CD4-positive, alpha-beta T cell (primary cell): Measurements from ENCODE around the gene ADTRP. TPM values are rescaled to one million over a fixed set of nuclear protein-coding genes. Genes with fewer than 3 reads are reported as not detected.

Experiments used
- ATAC-seq: fragments of 200-7000 bp; cut with Tn5 transposase; one replicate; pipeline ENCODE4 v1.10.0; 2022; ENCODE audit warnings: mild to moderate bottlenecking; ENCODE audit not compliant: poor library complexity
- CTCF ChIA-PET: fragments of 350-600 bp; sonication (Branson Sonifier 250); formaldehyde crosslinking; loops from one replicate; lab custom pipeline; 2021; ENCODE audit warnings: antibody characterized with exemption, inconsistent platforms; lab: Charles Lee
- POLR2A ChIA-PET: fragments of 350-600 bp; sonication (Branson Sonifier 250); formaldehyde crosslinking; loops from one replicate; lab custom pipeline; 2021; ENCODE audit warnings: antibody characterized with exemption, inconsistent platforms; lab: Charles Lee
- DNase-seq, 14 experiments: peaks; one replicate each; pipeline ENCODE4 v3.0.0-alpha.2; 2013 to 2020; ENCODE audit warnings: mixed read lengths in 2 of 14
- H3K27ac ChIP-seq, 2 donors: one replicate each; pipeline versions ENCODE4 v1.5.1 to v1.7.0; 2013; ENCODE audit warnings: low read length in 2 of 2, low read depth in 1 of 2, mild to moderate bottlenecking in 1 of 2
- H3K27me3 ChIP-seq, 2 experiments: 1 replicate in 1 of 2; 2 replicates in 1 of 2; pipeline versions ENCODE4 v1.6.1 to v1.7.0; 2013; ENCODE audit warnings: low read length in 2 of 2, control low read depth in 1 of 2, mild to moderate bottlenecking in 1 of 2, moderate library complexity in 1 of 2; ENCODE audit not compliant: insufficient read depth in 2 of 2, control insufficient read depth in 1 of 2
- H3K36me3 ChIP-seq: one replicate; pipeline ENCODE4 v1.6.1; 2013; ENCODE audit warnings: low read length, control low read depth; ENCODE audit not compliant: insufficient read depth
- H3K4me1 ChIP-seq: one replicate; pipeline ENCODE4 v1.6.1; 2013; ENCODE audit warnings: low read length, control low read depth; ENCODE audit not compliant: insufficient read depth
- H3K4me3 ChIP-seq: one replicate; pipeline ENCODE4 v1.5.1; 2013; ENCODE audit warnings: mild to moderate bottlenecking, low read length, moderate library complexity
- H3K9me3 ChIP-seq, 2 experiments: 1 replicate in 1 of 2; 2 replicates in 1 of 2; pipeline versions ENCODE4 v1.6.1 to v1.7.0; 2013; ENCODE audit warnings: low read length in 2 of 2, mild to moderate bottlenecking in 2 of 2, control low read depth in 1 of 2, moderate library complexity in 1 of 2; ENCODE audit not compliant: control insufficient read depth in 1 of 2, insufficient read depth in 1 of 2
- H3K27ac Mint-ChIP-seq: one replicate; pipeline ENCODE4 v1.8.0; 2020; ENCODE audit warnings: mixed read lengths
- H3K27me3 Mint-ChIP-seq: one replicate; pipeline ENCODE4 v1.8.0; 2021; ENCODE audit warnings: mixed read lengths
- H3K36me3 Mint-ChIP-seq: one replicate; pipeline ENCODE4 v1.8.0; 2021; ENCODE audit warnings: low read depth, mixed read lengths
- H3K4me1 Mint-ChIP-seq: one replicate; pipeline ENCODE4 v1.8.0; 2021; ENCODE audit warnings: low read depth, mixed read lengths
- H3K4me3 Mint-ChIP-seq: one replicate; pipeline ENCODE4 v1.8.0; 2020; ENCODE audit warnings: mild to moderate bottlenecking, mixed read lengths
- H3K9me3 Mint-ChIP-seq: one replicate; pipeline ENCODE4 v1.8.0; 2020; ENCODE audit warnings: mixed read lengths
- CTCF ChIP-seq: fragments of 200-600 bp; IDR thresholded peaks from one replicate; pipeline ENCODE4 v1.8.0; 2022; ENCODE audit warnings: antibody characterized with exemption, mild to moderate bottlenecking
- intact Hi-C, 2 experiments: fragments of 100-400 bp; cut with DNase I in 1 of 2; cut with micrococcal nuclease in 1 of 2; formaldehyde crosslinking; loops; one replicate each; pipeline versions ENCODE4 v1.15.1 to v1.9.0; 2023 to 2025; cut with DNase I, micrococcal nuclease
- total RNA-seq, 174 experiments: library from RNA in 2 of 174; stranded (reverse) in 2 of 174; gene quantifications; one replicate each; pipeline ENCODE4 v1.2.3 and lab custom pipeline; 2021 to 2026

Gene ADTRP
- total RNA-seq, 2 experiments from 2014 or later = 14.3 to 15.2 TPM

- no peaks in the 10 kb centered on the region for H3K36me3 ChIP-seq
- H3K27ac ChIP-seq = no peak overlapping the region
- no peak overlapping the region for H3K4me3 Mint-ChIP-seq
- ChIA-PET CTCF (interaction anchor here (1.5 kb wide), 1 partner anchor 16 kb away, joined by 4 read pairs; no protein-coding TSS in a partner anchor), POLR2A (no interaction called here)
- no peaks in the 10 kb centered on the region for H3K4me1 ChIP-seq
- intact Hi-C loops = no loop called here
- no peak overlapping the region for H3K4me3 ChIP-seq
- H3K27me3 ChIP-seq = peaks cover 0 to 12% of the 10 kb centered on the region in 2 experiments
- H3K27me3 Mint-ChIP-seq = peaks cover 6% of the 10 kb centered on the region
- H3K27ac Mint-ChIP-seq = no peak overlapping the region
- TF ChIP-seq CTCF = no peak
- no peaks in the 10 kb centered on the region for H3K36me3 Mint-ChIP-seq
- H3K9me3 ChIP-seq = no peaks in the 10 kb centered on the region
- H3K4me1 Mint-ChIP-seq = no peaks in the 10 kb centered on the region
- DNase-seq (no peak), ATAC-seq (no peak)
- no peaks in the 10 kb centered on the region for H3K9me3 Mint-ChIP-seq
These were observed 105.9 kb downstream of the ADTRP start for GRCh38 chr6:11672669-11673068.

GRCh38 chr6:11672256-11672655 is 106.3 kb downstream of the ADTRP start:
- no peak for DNase-seq
- Mint-ChIP-seq H3K36me3 (no peaks in the 10 kb centered on the region), H3K9me3 (no peaks in the 10 kb centered on the region), H3K4me3 (no peak overlapping the region), H3K27me3 (peaks cover 6% of the 10 kb centered on the region), H3K4me1 (no peaks in the 10 kb centered on the region), H3K27ac (no peak overlapping the region)
- Histone ChIP-seq H3K4me1 (no peaks in the 10 kb centered on the region), H3K27ac (no peak overlapping the region), H3K4me3 (no peak overlapping the region), H3K9me3 (no peaks in the 10 kb centered on the region), H3K36me3 (no peaks in the 10 kb centered on the region), H3K27me3 (peaks cover 0 to 14% of the 10 kb centered on the region in 2 experiments)
- TF ChIP-seq CTCF = no peak
- CTCF ChIA-PET = interaction anchor here (1.5 kb wide), 1 partner anchor 16 kb away, joined by 4 read pairs; no protein-coding TSS in a partner anchor
- intact Hi-C loops = no loop called here
- POLR2A ChIA-PET = no interaction called here
- ATAC-seq = no peak

GRCh38 chr6:11669696-11670095 is 108.9 kb downstream of the ADTRP start:
- no peak for ATAC-seq
- Mint-ChIP-seq H3K4me3 (no peak overlapping the region), H3K27ac (no peak overlapping the region), H3K36me3 (no peaks in the 10 kb centered on the region), H3K27me3 (peaks cover 14% of the 10 kb centered on the region), H3K4me1 (no peaks in the 10 kb centered on the region), H3K9me3 (no peaks in the 10 kb centered on the region)
- Histone ChIP-seq H3K9me3 (no peaks in the 10 kb centered on the region), H3K4me1 (no peaks in the 10 kb centered on the region), H3K27me3 (peaks cover 0 to 14% of the 10 kb centered on the region in 2 experiments), H3K4me3 (no peak overlapping the region), H3K27ac (no peak overlapping the region), H3K36me3 (no peaks in the 10 kb centered on the region)
- CTCF ChIA-PET = no interaction called here
- no peak for DNase-seq
- POLR2A ChIA-PET = no interaction called here
- TF ChIP-seq CTCF = no peak
- intact Hi-C loops = no loop called here
